GM12878 (cell line): Measurements from ENCODE around the gene ARRB2. TPM values are rescaled to one million over a fixed set of nuclear protein-coding genes. Genes with fewer than 3 reads are reported as not detected.

Experiments used
- ATAC-seq: fragments of 200-7000 bp; cut with Tn5 transposase; 3 replicates; pipeline ENCODE4 v1.9.1; 2020; ENCODE audit warnings: mild to moderate bottlenecking, moderate library complexity
- BruUV-seq: library from RNA; stranded (reverse); fragments of 400-500 nt; replicated peaks from 2 replicates; lab custom pipeline; 2021; lab: Mats Ljungman, UMichigan
- CTCF ChIA-PET: fragments of 300-600 bp; sonication (Branson Sonifier 250); formaldehyde crosslinking; extraction: SDS; loops from one replicate; lab custom pipeline; 2021; ENCODE audit warnings: inconsistent platforms; lab: Yijun Ruan, JAX
- POLR2A ChIA-PET: fragments of 350-600 bp; formaldehyde crosslinking; extraction: SDS; loops from one replicate; lab custom pipeline; 2021; ENCODE audit warnings: inconsistent platforms; lab: Charles Lee
- RAD21 ChIA-PET: fragments of 300-600 bp; sonication (Branson Sonifier 250); formaldehyde crosslinking; loops from one replicate; lab custom pipeline; 2023; ENCODE audit warnings: antibody characterized with exemption; ENCODE audit not compliant: unreplicated experiment; lab: Charles Lee
- SMC1A ChIA-PET: fragments of 300-600 bp; sonication (Branson Sonifier 250); formaldehyde crosslinking; loops from one replicate; lab custom pipeline; 2023; ENCODE audit not compliant: unreplicated experiment, uncharacterized antibody; lab: Charles Lee
- DNase-seq: peaks from one replicate; pipeline ENCODE4 v3.0.0-alpha.2; 2011; ENCODE audit warnings: low read depth, low spot score
- FAIRE-seq: peaks from 3 replicates; lab custom pipeline; 2011; peaks lifted over from hg19 to GRCh38; lab: Jason Lieb, UNC
- H2AFZ ChIP-seq: 2 replicates; pipeline ENCODE4 v1.6.0; 2011; ENCODE audit warnings: low read depth, low read length, control low read depth; ENCODE audit not compliant: control insufficient read depth
- H3K27ac ChIP-seq: 2 replicates; pipeline ENCODE4 v1.5.1; 2011; ENCODE audit warnings: control low read depth; ENCODE audit not compliant: control insufficient read depth, insufficient read depth
- H3K27me3 ChIP-seq, 2 experiments: replicated peaks in 1 of 2; 2 replicates each; pipeline versions ENCODE4 v1.6.0 to v1.6.1; 2011; ENCODE audit warnings: low read length in 1 of 2; ENCODE audit not compliant: control insufficient read depth in 2 of 2, insufficient read depth in 2 of 2
- H3K36me3 ChIP-seq, 2 experiments: 2 replicates each; pipeline ENCODE4 v1.5.1; 2011; ENCODE audit warnings: low read length in 1 of 2; ENCODE audit not compliant: control insufficient read depth in 2 of 2, insufficient read depth in 2 of 2
- H3K4me1 ChIP-seq: 2 replicates; pipeline ENCODE4 v1.6.1; 2011; ENCODE audit warnings: mild to moderate bottlenecking, low read length, moderate library complexity, mixed read lengths; ENCODE audit not compliant: control insufficient read depth, insufficient read depth
- H3K4me2 ChIP-seq: 2 replicates; pipeline ENCODE4 v1.6.0; 2011; ENCODE audit warnings: control low read depth; ENCODE audit not compliant: control insufficient read depth, insufficient read depth
- H3K4me3 ChIP-seq: fragments of 200-600 bp; sonication (generic); 2 replicates; pipeline ENCODE4 v1.5.1; 2016
- H3K79me2 ChIP-seq: 2 replicates; pipeline ENCODE4 v1.6.0; 2011; ENCODE audit warnings: low read length; ENCODE audit not compliant: control insufficient read depth, insufficient read depth
- H3K9ac ChIP-seq: 2 replicates; pipeline ENCODE4 v1.8.0; 2011; ENCODE audit warnings: low read length, control low read depth, mixed read lengths; ENCODE audit not compliant: control insufficient read depth, insufficient read depth
- H3K9me3 ChIP-seq: replicated peaks from 3 replicates; pipeline ENCODE4 v1.5.1; 2011; ENCODE audit warnings: mild to moderate bottlenecking, low read length; ENCODE audit not compliant: control insufficient read depth, insufficient read depth
- H4K20me1 ChIP-seq: 2 replicates; pipeline ENCODE4 v1.6.0; 2011; ENCODE audit not compliant: control insufficient read depth, insufficient read depth
- BCLAF1 ChIP-seq: fragments of 450-650 bp; IDR thresholded peaks from 2 replicates; pipeline ENCODE4 v1.6.1; 2017; ENCODE audit warnings: antibody characterized with exemption, mild to moderate bottlenecking, moderate library complexity
- CBFB ChIP-seq: IDR thresholded peaks from 2 replicates; pipeline ENCODE4 v1.6.1; 2016; ENCODE audit warnings: antibody characterized with exemption, low read depth
- CREB1 ChIP-seq: IDR thresholded peaks from 2 replicates; pipeline ENCODE4 v1.6.1; 2012; ENCODE audit warnings: low read depth, mild to moderate bottlenecking, inconsistent platforms
- CUX1 ChIP-seq: IDR thresholded peaks from 2 replicates; pipeline ENCODE4 v1.6.1; 2012; ENCODE audit warnings: improper control_type of control experiment, low read depth, low read length; ENCODE audit not compliant: insufficient replicate concordance
- EP300 ChIP-seq, 2 experiments: fragments of 150-350 bp in 1 of 2; IDR thresholded peaks; 2 replicates each; pipeline ENCODE4 v1.6.1; 2011 to 2012; ENCODE audit warnings: low read depth in 2 of 2, low read length in 2 of 2, borderline replicate concordance in 1 of 2, improper control_type of control experiment in 1 of 2, inconsistent platforms in 1 of 2; ENCODE audit not compliant: control insufficient read depth in 1 of 2
- KAT2A ChIP-seq: conservative IDR thresholded peaks from 2 replicates; pipeline ENCODE4 v1.6.1; 2011; ENCODE audit warnings: low read depth, low read length; ENCODE audit not compliant: control insufficient read depth
- NFXL1 ChIP-seq: fragments of 450-650 bp; IDR thresholded peaks from 2 replicates; pipeline ENCODE4 v1.6.1; 2017; ENCODE audit warnings: antibody characterized with exemption, mild to moderate bottlenecking, borderline replicate concordance
- NR2F1 ChIP-seq: fragments of 450-650 bp; conservative IDR thresholded peaks from 2 replicates; pipeline ENCODE4 v1.6.1; 2017; ENCODE audit warnings: mild to moderate bottlenecking
- NRF1 ChIP-seq: conservative IDR thresholded peaks from 2 replicates; pipeline ENCODE4 v1.6.1; 2011; ENCODE audit warnings: mild to moderate bottlenecking, low read depth, low read length, improper control_type of control experiment
- RAD51 ChIP-seq: fragments of 450-650 bp; IDR thresholded peaks from 2 replicates; pipeline ENCODE4 v1.6.1; 2016; ENCODE audit warnings: moderate library complexity, mild to moderate bottlenecking, inconsistent platforms
- SMAD1 ChIP-seq: fragments of 450-650 bp; IDR thresholded peaks from 2 replicates; pipeline ENCODE4 v1.6.1; 2018; ENCODE audit warnings: mild to moderate bottlenecking, low read depth; ENCODE audit not compliant: partially characterized antibody
- TARDBP ChIP-seq: IDR thresholded peaks from 2 replicates; pipeline ENCODE4 v1.6.1; 2016; ENCODE audit warnings: borderline replicate concordance
- ZNF384 ChIP-seq: IDR thresholded peaks from 2 replicates; pipeline ENCODE4 v1.6.1; 2012; ENCODE audit warnings: low read depth, mild to moderate bottlenecking, low read length, improper control_type of control experiment, borderline replicate concordance
- WGBS: methylation state at CpG from one replicate; pipeline ENCODE4 v1.1.6; 2016; ENCODE audit warnings: low lambda C conversion rate; ENCODE audit not compliant: insufficient replicate concordance, insufficient coverage; ENCODE audit errors: missing lambda C conversion rate; 5-methylcytosine and 5-hydroxymethylcytosine counted together
- in situ Hi-C: fragments of 300-500 bp; cut with MboI; formaldehyde crosslinking; loops from 9 replicates; pipeline ENCODE4 v1.14.3; 2018; ENCODE audit warnings: mixed read lengths
- intact Hi-C: fragments of 100-400 bp; cut with micrococcal nuclease; formaldehyde crosslinking; loops from one replicate; pipeline ENCODE4 v1.14.2; 2022; ENCODE audit not compliant: unreplicated experiment
- polyA plus RNA-seq, 11 experiments: library from polyadenylated mRNA; depleted of rRNA in 4 of 11; unstranded in 6 of 11; stranded (reverse) in 5 of 11; fragments of >200 nt; fragmentation: Nextera tagmentation in 4 of 11; fragmentation: Illumina TruSeq in 1 of 11; extraction: Ambion mirVana in 4 of 11; extraction: Trizol in 1 of 11; gene quantifications; 1 replicate in 1 of 11; 2 replicates in 10 of 11; pipeline versions ENCODE4 v1.2.1 to v1.2.3, GENCODE V29; 2011 to 2016; ENCODE audit warnings: inconsistent platforms in 2 of 11, missing spikeins in 2 of 11, low read depth in 1 of 11
- total RNA-seq, 4 experiments: library from RNA; depleted of rRNA in 3 of 4; stranded (reverse); fragments of >200 nt in 3 of 4; fragmentation: Illumina TruSeq in 1 of 4; extraction: Trizol in 1 of 4; gene quantifications; 2 replicates each; pipeline versions ENCODE4 v1.2.1 to v1.2.3, GENCODE V29; 2013 to 2021

The ARRB2 gene
- total and polyA plus RNA-seq, 10 of the 15 experiments (the other 5 are each of a cell fraction or from before 2014, with no cell fraction given) = 6.5 to 75.2 (median 43.1) TPM

GRCh38 chr17:4672751-4673150, 37.7 kb upstream of the ARRB2 start (continued):
- TF ChIP-seq EP300 (IDR thresholded peaks at IDR 0.05; ENCODE audit: borderline replicate concordance in 1 of 2, control insufficient read depth in 1 of 2, low read depth in 2 of 2, low read length in 2 of 2) (no peak), TARDBP (no peak), KAT2A (no peak), ZNF384 (no peak), CBFB (no peak), NFXL1 (no peak), SMAD1 (no peak), RAD51 (no peak)

- no peak overlapping the region for H2AFZ ChIP-seq
- H3K4me3 ChIP-seq = no peak overlapping the region
- intact Hi-C loops (no loop called here), in situ Hi-C loops (no loop called here)
- H3K27me3 ChIP-seq = no peaks in the 10 kb centered on the region
- CTCF ChIA-PET = no interaction called here
- no TSS peak for BruUV-seq
- H3K9me3 ChIP-seq = no peaks in the 10 kb centered on the region
- no peaks in the 10 kb centered on the region for H4K20me1 ChIP-seq
- DNase-seq (no peak), FAIRE-seq (no peak), ATAC-seq (no peak)
- no peak overlapping the region for H3K4me2 ChIP-seq
- H3K79me2 ChIP-seq = no peaks in the 10 kb centered on the region
- SMC1A ChIA-PET = no interaction called here
- no peak overlapping the region for H3K27ac ChIP-seq
- peaks cover 21 to 42% of the 10 kb centered on the region in 2 experiments; a peak in 3 of 4 replicates for H3K36me3 ChIP-seq
- H3K4me1 ChIP-seq = no peaks in the 10 kb centered on the region
- 85% methylated on average over 11 of the region's 11 CpGs for WGBS
- RAD21 ChIA-PET = no interaction called here
- POLR2A ChIA-PET = no interaction called here
- no peak overlapping the region for H3K9ac ChIP-seq
- no peak for TF ChIP-seq NR2F1
- no peak for TF ChIP-seq BCLAF1
- no peak for TF ChIP-seq NRF1
- no peak for TF ChIP-seq CREB1
- TF ChIP-seq CUX1 = no peak
Observed at GRCh38 chr17:4673169-4673568, 37.3 kb upstream of the ARRB2 start.
